ENCODE results near the gene OBSCN.

GRCh38 chr1:228387321-228387720 lies 179.5 kb downstream of the OBSCN start:
- TF ChIP-seq CTCF (conservative IDR thresholded peaks at IDR 0.05; ENCODE audit: low read depth, low read length) (no peak), POLR2A (IDR thresholded peaks at IDR 0.05; ENCODE audit: low read depth, low read length) (no peak), FOS (IDR thresholded peaks at IDR 0.05; ENCODE audit: low read depth, low read length) (no peak), USF2 (IDR thresholded peaks at IDR 0.05; ENCODE audit: low read depth, low read length) (no peak), CHD1 (IDR thresholded peaks at IDR 0.05; ENCODE audit: low read depth, low read length) (no peak), RFX5 (IDR thresholded peaks at IDR 0.05; ENCODE audit: low read depth, low read length) (no peak), RCOR1 (IDR thresholded peaks at IDR 0.05; ENCODE audit: insufficient replicate concordance, low read length) (no peak)
